ENCODE measurements around the gene RCSD1.

Gene RCSD1

DNA sequence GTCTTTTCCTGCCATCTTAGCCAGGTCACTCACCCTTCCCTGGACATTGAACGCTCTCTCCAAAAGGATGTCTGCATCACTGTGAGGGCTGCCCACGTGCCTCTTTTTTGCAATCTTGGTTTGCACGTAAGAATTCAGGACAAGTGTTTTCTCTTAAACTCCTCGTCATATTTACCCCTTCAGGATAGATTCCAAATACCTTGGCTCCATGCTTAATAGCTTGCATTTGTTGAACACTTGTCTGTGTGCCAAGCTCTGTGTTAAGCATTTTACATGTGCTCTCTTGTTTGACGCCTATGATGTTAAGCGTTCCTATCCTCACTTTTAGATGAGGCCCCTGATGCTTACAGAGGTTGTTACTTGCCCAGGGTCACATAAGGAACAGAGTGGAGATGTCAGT lies 29.8 kb downstream of the RCSD1 start:
- H3K4me3 ChIP-seq (ENCODE audit: low read depth, low read length), result no peak overlapping the region

DNA sequence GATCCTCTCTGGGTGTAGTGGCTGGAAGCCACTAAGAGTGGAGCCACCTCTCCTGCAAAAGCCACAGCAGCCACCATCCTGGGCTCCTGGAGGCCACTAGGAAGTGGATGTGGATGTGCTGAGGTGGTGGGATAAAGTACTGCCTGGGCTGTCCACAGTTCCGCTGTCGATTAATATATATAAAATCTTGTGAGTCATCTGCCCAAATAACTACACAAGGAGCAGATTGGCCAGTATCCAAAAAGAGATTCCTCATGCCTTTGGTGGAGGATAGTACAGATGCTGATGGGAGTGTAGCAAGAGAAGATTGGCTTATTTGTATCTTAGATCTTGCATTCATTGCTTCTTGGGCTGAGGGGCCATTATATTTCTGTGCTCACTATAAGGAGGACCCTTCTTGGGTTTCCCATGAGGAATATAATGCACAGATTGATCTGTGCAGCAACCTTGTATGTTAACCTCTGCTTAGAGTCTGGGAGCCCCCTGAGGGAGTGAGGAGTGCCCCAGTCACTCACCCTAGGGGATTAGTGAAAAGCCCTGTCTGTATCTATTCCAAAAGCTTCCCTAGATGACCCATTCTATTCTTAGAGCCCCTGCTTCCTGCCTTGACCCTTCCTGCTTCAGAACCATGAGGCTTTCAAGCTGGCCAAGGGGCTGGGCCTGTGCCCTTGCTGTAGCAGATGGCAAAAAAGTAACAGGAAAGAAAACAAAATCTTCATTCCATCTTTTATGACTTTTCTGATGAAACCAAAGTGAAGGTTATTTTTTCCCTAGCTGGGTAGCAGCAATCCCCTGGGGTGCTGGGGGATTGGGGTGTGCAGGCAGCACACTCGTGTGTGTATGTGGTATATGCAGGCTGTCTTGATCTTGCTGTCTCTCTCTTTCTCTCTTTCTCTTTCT lies 31.7 kb downstream of the RCSD1 start:
- TF ChIP-seq, protein P1, sequence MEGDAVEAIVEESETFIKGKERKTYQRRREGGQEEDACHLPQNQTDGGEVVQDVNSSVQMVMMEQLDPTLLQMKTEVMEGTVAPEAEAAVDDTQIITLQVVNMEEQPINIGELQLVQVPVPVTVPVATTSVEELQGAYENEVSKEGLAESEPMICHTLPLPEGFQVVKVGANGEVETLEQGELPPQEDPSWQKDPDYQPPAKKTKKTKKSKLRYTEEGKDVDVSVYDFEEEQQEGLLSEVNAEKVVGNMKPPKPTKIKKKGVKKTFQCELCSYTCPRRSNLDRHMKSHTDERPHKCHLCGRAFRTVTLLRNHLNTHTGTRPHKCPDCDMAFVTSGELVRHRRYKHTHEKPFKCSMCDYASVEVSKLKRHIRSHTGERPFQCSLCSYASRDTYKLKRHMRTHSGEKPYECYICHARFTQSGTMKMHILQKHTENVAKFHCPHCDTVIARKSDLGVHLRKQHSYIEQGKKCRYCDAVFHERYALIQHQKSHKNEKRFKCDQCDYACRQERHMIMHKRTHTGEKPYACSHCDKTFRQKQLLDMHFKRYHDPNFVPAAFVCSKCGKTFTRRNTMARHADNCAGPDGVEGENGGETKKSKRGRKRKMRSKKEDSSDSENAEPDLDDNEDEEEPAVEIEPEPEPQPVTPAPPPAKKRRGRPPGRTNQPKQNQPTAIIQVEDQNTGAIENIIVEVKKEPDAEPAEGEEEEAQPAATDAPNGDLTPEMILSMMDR (conservative IDR thresholded peaks at IDR 0.05; ENCODE audit: low read depth, low read length), result no peak
- DNase-seq (ENCODE audit: low read depth), result peak; percentile 96
- no peak overlapping the region for H3K4me3 ChIP-seq (ENCODE audit: low read depth, low read length)

More for the DNA sequence above, 29.8 kb downstream of the RCSD1 start:
- DNase-seq (ENCODE audit: low read depth), result no peak
- TF ChIP-seq, protein P1 (conservative IDR thresholded peaks at IDR 0.05; ENCODE audit: low read depth, low read length), result no peak

DNA sequence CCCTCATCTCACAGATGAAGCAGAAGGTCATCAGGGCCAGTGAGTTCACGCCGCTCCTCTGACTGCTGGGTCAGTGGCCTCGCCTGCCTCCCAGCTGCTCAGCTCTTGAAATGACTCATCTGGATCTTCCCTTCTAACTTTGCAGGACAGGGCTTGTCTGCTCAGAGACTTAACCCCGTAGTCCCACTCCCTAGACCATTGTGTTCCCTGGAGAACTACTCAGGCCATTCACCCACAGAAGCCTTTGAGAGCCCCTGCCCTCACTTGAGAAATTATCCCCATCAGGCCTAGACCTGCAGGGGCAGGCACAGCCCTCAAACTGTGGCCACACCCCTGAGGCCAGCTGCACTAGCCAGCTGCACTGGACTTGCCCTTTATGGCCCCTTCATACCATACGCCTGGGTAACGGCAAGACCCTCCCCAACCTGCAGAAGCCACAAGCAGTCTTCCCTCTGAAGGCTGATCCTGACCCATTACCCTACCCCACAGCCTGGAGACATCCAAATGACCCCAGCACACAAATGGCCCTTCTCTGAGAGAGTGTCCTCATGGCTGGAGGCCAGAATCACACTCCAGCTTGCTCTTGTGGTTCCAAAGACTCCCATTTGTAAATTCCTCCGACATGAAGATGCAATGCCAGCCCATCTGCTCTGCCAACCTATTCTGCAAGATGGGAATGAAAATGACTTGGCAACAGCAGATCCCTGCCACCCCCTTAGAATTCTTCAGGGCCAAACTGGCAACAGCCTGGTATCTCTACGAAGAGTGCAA lies 33.2 kb downstream of the RCSD1 start:
- H3K4me3 ChIP-seq (ENCODE audit: low read depth, low read length), result no peak overlapping the region
- DNase-seq (ENCODE audit: low read depth), result peak; percentile 56
- TF ChIP-seq, protein P1 (conservative IDR thresholded peaks at IDR 0.05; ENCODE audit: low read depth, low read length), result no peak

DNA sequence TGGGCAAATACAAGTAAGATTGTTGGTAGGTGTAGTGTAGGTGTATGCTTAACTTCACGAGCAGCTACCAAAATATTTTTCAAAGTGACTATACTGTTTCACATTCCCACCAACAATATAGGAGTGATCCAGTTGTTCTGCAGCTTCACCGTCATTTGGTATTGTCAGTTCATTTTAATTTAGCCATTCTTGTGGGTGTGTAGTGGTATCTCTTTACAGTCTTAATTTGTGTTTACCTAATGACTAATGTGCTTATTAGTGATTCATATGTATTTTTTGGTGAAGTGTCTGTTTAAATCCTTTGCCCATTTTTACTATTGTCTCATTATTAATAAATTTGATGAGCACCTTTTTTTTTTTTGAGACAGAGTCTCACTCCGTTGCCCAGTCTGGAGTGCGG lies 35.4 kb downstream of the RCSD1 start:
- no peak for DNase-seq (ENCODE audit: low read depth)
- TF ChIP-seq, protein P1 (conservative IDR thresholded peaks at IDR 0.05; ENCODE audit: low read depth, low read length), result no peak
- no peak overlapping the region for H3K4me3 ChIP-seq (ENCODE audit: low read depth, low read length)

GRCh38 chr1:167666416-167666815 lies 36.4 kb downstream of the RCSD1 start:
- DNase-seq (ENCODE audit: low read depth), result peak; percentile 68
- TF ChIP-seq, protein P1 (conservative IDR thresholded peaks at IDR 0.05; ENCODE audit: low read depth, low read length), result no peak
- H3K4me3 ChIP-seq (ENCODE audit: low read depth, low read length), result no peak overlapping the region

DNA sequence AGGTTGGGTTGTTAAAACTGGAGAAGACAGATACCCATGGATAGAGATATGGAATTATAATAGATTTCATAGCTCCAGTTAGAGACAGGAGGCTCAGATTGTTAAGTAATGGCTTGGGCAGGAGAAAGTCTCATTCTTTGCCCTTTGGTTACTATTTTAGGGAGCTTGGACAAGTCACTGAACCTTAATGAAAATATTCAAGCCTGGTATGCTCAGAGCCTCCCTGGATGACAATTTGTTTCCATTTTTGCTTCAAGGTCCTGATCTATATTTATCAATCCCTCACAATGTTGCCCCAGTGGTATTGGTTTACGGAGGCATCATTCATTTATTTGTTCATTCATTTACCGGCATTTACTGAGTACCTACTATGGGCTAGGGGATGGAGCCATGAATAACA lies 37.5 kb downstream of the RCSD1 start:
- TF ChIP-seq, protein P1 (conservative IDR thresholded peaks at IDR 0.05; ENCODE audit: low read depth, low read length), result no peak
- H3K4me3 ChIP-seq (ENCODE audit: low read depth, low read length), result no peak overlapping the region
- DNase-seq (ENCODE audit: low read depth), result no peak
